GM12874 (cell line): ENCODE data around the gene DEDD.

Experiments used
- TF ChIP-seq, protein P1 (sequence below): IDR thresholded peaks from 2 replicates; pipeline ENCODE4 v1.5.1; 2011; ENCODE audit warnings: low read depth, mild to moderate bottlenecking, control low read depth, low read length, moderate library complexity; ENCODE audit not compliant: insufficient read depth

The DEDD gene

GRCh38 chr1:161073474-161074121 lies 58.9 kb downstream of the DEDD start:
- TF ChIP-seq, protein P1, sequence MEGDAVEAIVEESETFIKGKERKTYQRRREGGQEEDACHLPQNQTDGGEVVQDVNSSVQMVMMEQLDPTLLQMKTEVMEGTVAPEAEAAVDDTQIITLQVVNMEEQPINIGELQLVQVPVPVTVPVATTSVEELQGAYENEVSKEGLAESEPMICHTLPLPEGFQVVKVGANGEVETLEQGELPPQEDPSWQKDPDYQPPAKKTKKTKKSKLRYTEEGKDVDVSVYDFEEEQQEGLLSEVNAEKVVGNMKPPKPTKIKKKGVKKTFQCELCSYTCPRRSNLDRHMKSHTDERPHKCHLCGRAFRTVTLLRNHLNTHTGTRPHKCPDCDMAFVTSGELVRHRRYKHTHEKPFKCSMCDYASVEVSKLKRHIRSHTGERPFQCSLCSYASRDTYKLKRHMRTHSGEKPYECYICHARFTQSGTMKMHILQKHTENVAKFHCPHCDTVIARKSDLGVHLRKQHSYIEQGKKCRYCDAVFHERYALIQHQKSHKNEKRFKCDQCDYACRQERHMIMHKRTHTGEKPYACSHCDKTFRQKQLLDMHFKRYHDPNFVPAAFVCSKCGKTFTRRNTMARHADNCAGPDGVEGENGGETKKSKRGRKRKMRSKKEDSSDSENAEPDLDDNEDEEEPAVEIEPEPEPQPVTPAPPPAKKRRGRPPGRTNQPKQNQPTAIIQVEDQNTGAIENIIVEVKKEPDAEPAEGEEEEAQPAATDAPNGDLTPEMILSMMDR, result 0 out of 2 replicates have a peak, but pooled peaks have one; percentile 14

- TF ChIP-seq, protein P1, result no peak
These were observed 59.6 kb downstream of the DEDD start for GRCh38 chr1:161072751-161073449.

DNA sequence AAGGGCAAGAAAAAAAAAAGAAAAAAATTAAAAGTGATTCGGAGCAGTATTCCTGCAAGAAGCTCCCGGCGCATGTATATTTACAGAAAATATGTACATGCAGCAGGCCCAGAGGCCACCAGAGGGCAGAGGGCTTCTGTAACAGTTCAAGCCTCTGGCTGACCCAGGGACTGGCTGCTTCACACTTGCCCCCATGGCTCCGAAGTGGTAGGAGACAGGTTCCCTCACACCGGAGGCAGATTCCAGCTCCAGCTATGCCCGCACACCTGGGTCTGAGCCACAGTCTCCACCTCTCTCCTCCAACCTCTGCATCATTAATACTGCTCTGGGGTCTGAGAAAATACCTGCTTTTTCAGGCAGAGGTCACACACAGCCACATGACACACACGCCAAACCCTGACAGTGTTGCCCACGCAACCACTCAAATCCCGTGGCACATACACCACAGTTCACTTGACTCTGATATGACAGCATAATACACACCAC lies 60.5 kb downstream of the DEDD start:
- TF ChIP-seq, protein P1, result peak; percentile 72
